NB4 (cell line): ENCODE data around the gene P2RX2.

Experiments
- CTCF ChIP-seq: IDR thresholded peaks from one replicate; pipeline ENCODE4 v1.5.1; 2012; ENCODE audit warnings: low read depth, low read length
- POLR2A ChIP-seq: IDR thresholded peaks from 2 replicates; pipeline ENCODE4 v1.6.1; 2011; ENCODE audit warnings: mild to moderate bottlenecking; ENCODE audit not compliant: insufficient read length; ENCODE audit errors: extremely low read depth

DNA sequence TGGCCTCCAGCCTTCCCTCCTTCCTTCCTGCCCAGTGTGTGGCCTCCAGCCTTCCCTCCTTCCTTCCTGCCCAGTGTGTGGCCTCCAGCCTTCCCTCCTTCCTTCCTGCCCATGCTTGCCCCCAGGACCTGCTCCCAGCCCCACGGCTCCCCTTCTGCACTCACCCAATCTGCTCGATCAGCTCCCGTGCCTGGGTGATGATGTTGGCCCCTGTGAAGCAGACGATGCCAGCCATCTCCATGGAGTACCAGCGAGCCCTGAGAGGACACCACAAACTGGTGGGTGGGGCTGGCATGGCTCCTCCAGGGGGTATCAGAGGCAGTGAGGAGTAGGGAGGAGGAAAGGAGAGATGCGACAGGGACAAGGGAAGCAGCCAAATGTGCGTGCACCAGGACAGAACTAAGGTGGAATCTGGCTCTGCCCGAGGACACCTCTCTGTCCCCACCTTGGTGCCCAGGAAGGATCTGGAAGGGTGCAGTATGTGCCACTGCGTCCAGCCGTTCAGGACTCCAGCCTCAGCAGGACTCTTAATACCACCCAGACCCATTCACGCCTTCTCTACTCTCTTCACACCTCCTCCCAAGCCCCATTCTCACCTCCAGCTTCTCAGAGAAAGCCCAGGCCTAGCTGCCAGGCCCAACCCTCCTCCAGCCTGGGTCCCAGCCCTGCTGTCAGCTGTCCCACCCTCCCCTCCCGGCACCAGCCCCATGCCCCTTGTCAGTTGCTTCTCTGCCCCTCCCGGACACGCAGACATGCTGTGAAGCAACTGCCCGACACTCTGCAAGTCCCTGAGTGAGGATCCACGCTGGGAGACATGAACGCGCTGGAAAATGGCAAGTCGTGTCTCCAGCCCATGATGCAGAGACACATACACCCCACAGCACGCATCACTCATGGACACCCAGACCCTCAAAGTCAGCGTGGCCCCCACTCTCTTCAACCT is 45.9 kb downstream of the P2RX2 start:
- TF ChIP-seq CTCF (no peak), POLR2A (no peak)
